RWPE2 (cell line): ENCODE data around the gene DNMT3A.

Experiments
- ATAC-seq: fragments of 200-7000 bp; cut with Tn5 transposase; 3 replicates; pipeline ENCODE4 v1.9.1; 2021; ENCODE audit warnings: low read depth
- DNase-seq: peaks from one replicate; pipeline ENCODE4 v3.0.0-alpha.2; 2020; ENCODE audit warnings: low spot score
- H3K27ac ChIP-seq: fragments of 450-650 bp; 2 replicates; pipeline ENCODE4 v1.5.1; 2017; ENCODE audit warnings: mild to moderate bottlenecking; ENCODE audit not compliant: poor library complexity, severe bottlenecking
- H3K27me3 ChIP-seq: fragments of 250-450 bp; sonication (Bioruptor Pico); 2 replicates; pipeline ENCODE4 v1.5.1; 2021; ENCODE audit warnings: mild to moderate bottlenecking, moderate library complexity; ENCODE audit not compliant: insufficient read depth, poor library complexity, severe bottlenecking
- H3K36me3 ChIP-seq: fragments of 250-450 bp; sonication (Bioruptor Pico); 2 replicates; pipeline ENCODE4 v1.5.1; 2020; ENCODE audit warnings: low read depth, mild to moderate bottlenecking, moderate library complexity
- H3K4me1 ChIP-seq: fragments of 250-450 bp; sonication (Bioruptor Pico); 2 replicates; pipeline ENCODE4 v1.5.1; 2021; ENCODE audit warnings: mild to moderate bottlenecking, moderate library complexity; ENCODE audit not compliant: insufficient read depth, poor library complexity, severe bottlenecking
- H3K4me3 ChIP-seq: fragments of 250-450 bp; sonication (Bioruptor Pico); 2 replicates; pipeline ENCODE4 v1.5.1; 2021; ENCODE audit warnings: mild to moderate bottlenecking, moderate library complexity; ENCODE audit not compliant: severe bottlenecking
- H3K9me3 ChIP-seq: fragments of 250-450 bp; sonication (Bioruptor Pico); 2 replicates; pipeline ENCODE4 v1.5.1; 2021; ENCODE audit warnings: mild to moderate bottlenecking, moderate library complexity; ENCODE audit not compliant: severe bottlenecking
- CTCF ChIP-seq: fragments of 450-650 bp; IDR thresholded peaks from one replicate; pipeline ENCODE4 v1.5.1; 2017; ENCODE audit warnings: mild to moderate bottlenecking, moderate library complexity; ENCODE audit not compliant: poor library complexity, severe bottlenecking

The DNMT3A gene

GRCh38 chr2:25292408-25292807 lies 49.3 kb downstream of the DNMT3A start:
- Histone ChIP-seq H3K36me3 (no peaks in the 10 kb centered on the region), H3K4me3 (no peak overlapping the region), H3K27ac (no peak overlapping the region), H3K9me3 (no peaks in the 10 kb centered on the region), H3K27me3 (no peaks in the 10 kb centered on the region), H3K4me1 (peaks cover 10% of the 10 kb centered on the region)
- TF ChIP-seq CTCF = no peak
- DNase-seq (no peak), ATAC-seq (no peak)

DNA sequence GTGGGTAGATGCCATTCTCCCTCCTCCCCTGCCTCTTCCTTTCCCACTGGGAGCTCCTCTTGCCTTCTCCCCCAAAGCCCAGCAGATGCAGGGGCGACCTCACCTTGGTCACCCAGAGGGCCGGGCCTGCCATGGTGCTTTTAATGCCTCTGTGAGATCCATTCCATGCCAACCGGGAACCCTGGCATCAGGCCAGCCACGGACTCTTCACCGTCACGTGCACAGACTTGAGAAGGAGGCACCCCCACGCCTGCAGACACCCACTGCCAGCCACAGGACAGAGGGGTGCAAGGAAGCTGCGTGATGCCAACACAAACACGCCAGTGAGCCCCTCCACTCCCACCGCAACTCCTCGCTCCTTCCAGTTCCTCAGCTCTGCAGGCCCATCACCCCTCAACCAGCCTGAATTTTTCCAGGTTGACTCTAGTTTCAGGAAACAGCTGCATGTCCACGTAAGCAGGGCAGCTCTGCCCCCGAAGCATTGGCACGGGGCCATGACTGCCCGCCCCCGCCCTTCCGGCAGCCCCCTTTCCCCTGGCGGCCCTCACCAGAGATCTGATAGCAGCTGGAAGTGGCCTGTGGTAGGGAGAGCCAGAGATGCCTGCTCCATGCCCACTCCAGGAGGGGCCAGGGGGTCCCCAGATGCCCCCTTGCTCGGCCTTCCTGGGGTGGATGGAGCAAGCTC lies 50.8 kb downstream of the DNMT3A start:
- no peak overlapping the region for H3K4me3 ChIP-seq

DNA sequence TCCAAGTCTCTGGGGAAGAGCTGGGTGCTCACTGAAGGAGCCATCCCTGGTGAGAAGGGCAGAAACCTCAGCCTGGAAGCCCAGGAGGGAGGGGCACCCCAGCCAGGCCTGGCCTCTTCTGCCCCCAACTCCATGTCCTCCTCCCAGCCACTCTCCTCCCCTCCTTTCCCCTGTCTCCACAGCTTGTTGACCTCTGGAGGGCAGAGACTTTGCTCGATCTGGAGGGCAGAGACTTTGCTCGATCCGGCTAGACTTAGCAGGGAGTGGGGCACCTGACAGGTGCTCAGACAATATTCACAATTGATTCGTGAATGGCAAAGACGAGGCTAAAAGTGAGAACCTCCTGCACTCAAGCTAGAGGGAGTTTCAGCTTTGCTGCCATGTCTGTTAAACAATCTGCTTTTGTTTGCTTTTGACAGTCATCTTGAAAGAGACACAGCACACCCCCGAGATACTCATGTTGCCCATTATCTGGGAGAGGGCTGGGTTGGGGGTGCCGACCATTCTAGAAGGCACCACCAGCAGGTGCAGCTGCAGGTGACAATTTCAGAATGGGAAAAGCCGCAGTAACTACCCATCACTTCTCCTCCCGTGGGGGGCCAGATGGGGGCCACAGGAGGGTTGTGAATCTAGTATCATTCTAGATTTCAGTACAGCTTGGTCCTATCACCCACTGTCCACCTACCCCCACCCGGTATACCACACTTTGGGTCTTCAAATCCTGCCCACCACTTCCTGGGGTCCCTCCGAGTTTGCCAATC lies 54.8 kb downstream of the DNMT3A start:
- ATAC-seq = no peak

More for the DNA sequence above, 50.8 kb downstream of the DNMT3A start:
- Histone ChIP-seq H3K9me3 (no peaks in the 10 kb centered on the region), H3K4me1 (peaks cover 10% of the 10 kb centered on the region), H3K27me3 (no peaks in the 10 kb centered on the region), H3K27ac (no peak overlapping the region), H3K36me3 (no peaks in the 10 kb centered on the region)
- ATAC-seq (no peak), DNase-seq (no peak)
- no peak for TF ChIP-seq CTCF

GRCh38 chr2:25286025-25286400 lies 55.7 kb downstream of the DNMT3A start:
- H3K27ac ChIP-seq = no peak overlapping the region

More for the DNA sequence above, 54.8 kb downstream of the DNMT3A start:
- no peak overlapping the region for H3K4me3 ChIP-seq
- no peaks in the 10 kb centered on the region for H3K4me1 ChIP-seq
- TF ChIP-seq CTCF = no peak
- no peaks in the 10 kb centered on the region for H3K9me3 ChIP-seq
- DNase-seq = no peak
- H3K36me3 ChIP-seq = no peaks in the 10 kb centered on the region
- H3K27ac ChIP-seq = no peak overlapping the region
- no peaks in the 10 kb centered on the region for H3K27me3 ChIP-seq

More at GRCh38 chr2:25286025-25286400, 55.7 kb downstream of the DNMT3A start:
- DNase-seq (no peak), ATAC-seq (peak; percentile 25; the same call in 1 of the 3 replicates)
- Histone ChIP-seq H3K4me1 (no peaks in the 10 kb centered on the region), H3K9me3 (no peaks in the 10 kb centered on the region), H3K36me3 (no peaks in the 10 kb centered on the region), H3K4me3 (no peak overlapping the region), H3K27me3 (no peaks in the 10 kb centered on the region)
- no peak for TF ChIP-seq CTCF
